Keratinocyte (primary cell): ENCODE measurements around the gene GPR37L1.

Source experiments
- CTCF ChIP-seq, 3 experiments: IDR thresholded peaks in 1 of 3; conservative IDR thresholded peaks in 1 of 3; optimal IDR thresholded peaks in 1 of 3; 2 replicates in 2 of 3; 3 replicates in 1 of 3; pipeline versions ENCODE3 to v1.5.1; 2011; ENCODE audit warnings: low read length in 3 of 3, mild to moderate bottlenecking in 3 of 3, moderate library complexity in 2 of 3, control low read depth in 1 of 3, inconsistent platforms in 1 of 3; ENCODE audit not compliant: insufficient read depth in 2 of 3; ENCODE audit errors: extremely low read depth in 1 of 3
- EZH2 ChIP-seq: IDR thresholded peaks from one replicate; pipeline ENCODE4 v1.6.1; 2012; ENCODE audit warnings: inconsistent platforms, mild to moderate bottlenecking, low read length, moderate library complexity

- TF ChIP-seq CTCF (optimal IDR thresholded peaks at IDR 0.05 in 1 of 3, IDR thresholded peaks at IDR 0.05 in 1 of 3, conservative IDR thresholded peaks at IDR 0.05 in 1 of 3; ENCODE audit: extremely low read depth in 1 of 3, insufficient read depth in 2 of 3, low read length in 3 of 3) (no peak), EZH2 (no peak)
These were observed 42.7 kb downstream of the GPR37L1 start for GRCh38 chr1:202165267-202165941.
